Measurements from ENCODE around the gene TTC36. TPM values are rescaled to one million over a fixed set of nuclear protein-coding genes. Genes with fewer than 3 reads are reported as not detected.

TTC36 gene
- total and polyA plus RNA-seq, 10 of the 15 experiments (the other 5 are each of a cell fraction or from before 2014, with no cell fraction given): 0.28 to 0.78 (median 0.59) TPM; not detected in 7

DNA sequence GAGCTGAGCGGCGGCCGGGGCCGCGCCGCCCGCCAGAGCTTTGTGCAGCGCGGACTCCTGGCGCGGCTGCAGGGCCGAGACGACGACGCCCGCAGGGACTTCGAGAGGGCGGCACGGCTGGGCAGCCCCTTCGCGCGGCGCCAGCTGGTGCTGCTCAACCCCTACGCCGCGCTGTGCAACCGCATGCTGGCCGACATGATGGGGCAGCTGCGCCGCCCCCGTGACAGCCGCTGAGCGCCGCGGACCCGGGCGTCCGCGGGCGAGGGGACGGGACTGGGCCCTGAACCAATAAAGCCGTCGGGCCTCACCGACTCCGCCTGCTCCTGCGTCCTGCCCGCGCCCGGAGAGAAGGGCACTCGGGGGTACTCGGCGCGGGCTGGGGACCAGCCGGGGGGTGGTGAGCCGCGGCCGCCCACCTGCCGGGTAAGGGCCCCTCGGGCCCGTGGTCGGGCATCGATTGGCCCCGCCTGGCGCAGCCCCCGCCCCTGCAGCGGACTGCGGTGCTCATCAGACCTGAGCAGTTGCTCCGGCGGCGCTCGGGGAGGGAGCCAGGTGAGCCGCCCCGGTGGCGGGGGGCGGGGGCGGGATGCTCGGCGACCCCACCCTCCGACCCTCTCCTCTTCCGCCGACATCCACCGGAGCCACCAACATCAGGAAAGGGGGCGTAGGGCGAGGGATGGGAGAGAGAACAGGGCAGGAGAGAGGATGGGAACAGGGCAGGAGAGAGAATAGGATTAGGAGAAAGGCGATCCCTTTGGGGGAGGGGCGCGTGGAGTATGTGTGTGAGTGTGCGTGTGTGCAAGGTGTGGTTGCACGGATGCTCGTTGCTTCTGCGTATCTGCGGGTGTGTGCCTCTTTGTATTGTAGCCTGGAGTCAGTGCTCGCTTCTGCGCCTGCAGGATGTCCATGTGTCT lies 3.7 kb downstream of the TTC36 start, which contains the start of gene TMEM25:
Gene TMEM25 (plus strand): TSS at position 510 of the 914 bp plus-strand sequence. CDS start 610 bp downstream, outside the sequence.
- SMC1A ChIA-PET (ENCODE audit: uncharacterized antibody, unreplicated experiment): no interaction called here
- 0 out of 2 replicates have a peak, but pooled peaks cover 3% of the 10 kb centered on the region for H3K4me1 ChIP-seq (ENCODE audit: control insufficient read depth, insufficient read depth, low read length)
- in situ Hi-C loops (cut with MboI): no loop called here
- no peaks in the 10 kb centered on the region; the same call in 1 of the 2 replicates for H4K20me1 ChIP-seq (ENCODE audit: control insufficient read depth, insufficient read depth)
- peak within 1 kb of the TSS; percentile 95 for H3K4me2 ChIP-seq (ENCODE audit: control insufficient read depth, insufficient read depth)
- CTCF ChIA-PET: interaction anchor here (1.6 kb wide), 1 partner anchor 88 kb away, joined by 4 read pairs; no protein-coding TSS in a partner anchor
- no TSS peak for BruUV-seq (replicated peaks)
- DNase-seq (ENCODE audit: low read depth, low spot score): no peak
- 0 out of 4 replicates have a peak, but pooled peaks cover 0 to 3% of the 10 kb centered on the region in 2 experiments for H3K36me3 ChIP-seq (ENCODE audit: control insufficient read depth in 2 of 2, insufficient read depth in 2 of 2, low read length in 1 of 2)
- WGBS (ENCODE audit: insufficient coverage, insufficient replicate concordance, low lambda C conversion rate, missing lambda C conversion rate): under 1% methylated on average over 78 of the region's 94 CpGs
- RAD21 ChIA-PET (ENCODE audit: unreplicated experiment): interaction anchor here (1.2 kb wide), 1 partner anchor 39 kb away, joined by 4 read pairs; no protein-coding TSS in a partner anchor
- POLR2A ChIA-PET: no interaction called here
- H3K4me3 ChIP-seq: peak within 1 kb of the TSS; percentile 86
- no peak within 1 kb of the TSS for H3K27ac ChIP-seq (ENCODE audit: control insufficient read depth, insufficient read depth)
- no peaks in the 10 kb centered on the region for H3K27me3 ChIP-seq (replicated peaks in 1 of 2; ENCODE audit: control insufficient read depth in 2 of 2, insufficient read depth in 2 of 2, low read length in 1 of 2)
- no peak for FAIRE-seq
- H3K9me3 ChIP-seq (replicated peaks; ENCODE audit: control insufficient read depth, insufficient read depth, low read length): no peaks in the 10 kb centered on the region
- ATAC-seq: peak; percentile 92
- peak within 1 kb of the TSS; percentile 92 for H2AFZ ChIP-seq (ENCODE audit: control insufficient read depth, low read depth, low read length)
- intact Hi-C loops (cut with micrococcal nuclease; ENCODE audit: unreplicated experiment): loop anchor here (5.0 kb wide), 1 partner anchor 36 kb away; the partner anchor contains the start of gene IFT46
- no peaks in the 10 kb centered on the region for H3K79me2 ChIP-seq (ENCODE audit: control insufficient read depth, insufficient read depth, low read length)
- H3K9ac ChIP-seq (ENCODE audit: control insufficient read depth, insufficient read depth, low read length): peak within 1 kb of the TSS; percentile 53
- TF ChIP-seq ESRRA (IDR thresholded peaks at IDR 0.05; ENCODE audit: low read length) (no peak), RUNX3 (IDR thresholded peaks at IDR 0.05; ENCODE audit: low read length) (peak; percentile 51), EGR1 (IDR thresholded peaks at IDR 0.05; ENCODE audit: borderline replicate concordance in 1 of 2, low read depth in 2 of 2, low read length in 2 of 2) (peak in 1 of 2 experiments; percentile 83; a peak in 2 of 3 replicates), PAX5 (IDR thresholded peaks at IDR 0.05; ENCODE audit: borderline replicate concordance, low read depth, low read length) (peak; percentile 7; the same call in 1 of the 2 replicates), RAD21 (IDR thresholded peaks at IDR 0.05; ENCODE audit: insufficient read depth, low read depth, low read length) (no peak), CBX5 (IDR thresholded peaks at IDR 0.05; ENCODE audit: low read depth) (no peak), PML (IDR thresholded peaks at IDR 0.05; ENCODE audit: low read length) (no peak), NFXL1 (IDR thresholded peaks at IDR 0.05; ENCODE audit: borderline replicate concordance) (no peak), CBFB (IDR thresholded peaks at IDR 0.05; ENCODE audit: low read depth) (0 out of 2 replicates have a peak, but pooled peaks have one; percentile 15), CREM (IDR thresholded peaks at IDR 0.05; ENCODE audit: low read depth) (no peak), SMC3 (IDR thresholded peaks at IDR 0.05; ENCODE audit: borderline replicate concordance, low read length) (no peak), MYC (IDR thresholded peaks at IDR 0.05; ENCODE audit: insufficient read depth, insufficient read length, insufficient replicate concordance, low read length, severe bottlenecking) (peak; percentile 77), KLF5 (IDR thresholded peaks at IDR 0.05; ENCODE audit: partially characterized antibody) (no peak), KAT2A (conservative IDR thresholded peaks at IDR 0.05; ENCODE audit: control insufficient read depth, low read depth, low read length) (no peak), MEF2B (IDR thresholded peaks at IDR 0.05; ENCODE audit: partially characterized antibody, poor library complexity, severe bottlenecking) (peak; percentile 48), SRF (IDR thresholded peaks at IDR 0.05; ENCODE audit: low read depth in 2 of 2, low read length in 2 of 2) (peak; percentile 85 to 98)
- TF ChIP-seq, protein P1, sequence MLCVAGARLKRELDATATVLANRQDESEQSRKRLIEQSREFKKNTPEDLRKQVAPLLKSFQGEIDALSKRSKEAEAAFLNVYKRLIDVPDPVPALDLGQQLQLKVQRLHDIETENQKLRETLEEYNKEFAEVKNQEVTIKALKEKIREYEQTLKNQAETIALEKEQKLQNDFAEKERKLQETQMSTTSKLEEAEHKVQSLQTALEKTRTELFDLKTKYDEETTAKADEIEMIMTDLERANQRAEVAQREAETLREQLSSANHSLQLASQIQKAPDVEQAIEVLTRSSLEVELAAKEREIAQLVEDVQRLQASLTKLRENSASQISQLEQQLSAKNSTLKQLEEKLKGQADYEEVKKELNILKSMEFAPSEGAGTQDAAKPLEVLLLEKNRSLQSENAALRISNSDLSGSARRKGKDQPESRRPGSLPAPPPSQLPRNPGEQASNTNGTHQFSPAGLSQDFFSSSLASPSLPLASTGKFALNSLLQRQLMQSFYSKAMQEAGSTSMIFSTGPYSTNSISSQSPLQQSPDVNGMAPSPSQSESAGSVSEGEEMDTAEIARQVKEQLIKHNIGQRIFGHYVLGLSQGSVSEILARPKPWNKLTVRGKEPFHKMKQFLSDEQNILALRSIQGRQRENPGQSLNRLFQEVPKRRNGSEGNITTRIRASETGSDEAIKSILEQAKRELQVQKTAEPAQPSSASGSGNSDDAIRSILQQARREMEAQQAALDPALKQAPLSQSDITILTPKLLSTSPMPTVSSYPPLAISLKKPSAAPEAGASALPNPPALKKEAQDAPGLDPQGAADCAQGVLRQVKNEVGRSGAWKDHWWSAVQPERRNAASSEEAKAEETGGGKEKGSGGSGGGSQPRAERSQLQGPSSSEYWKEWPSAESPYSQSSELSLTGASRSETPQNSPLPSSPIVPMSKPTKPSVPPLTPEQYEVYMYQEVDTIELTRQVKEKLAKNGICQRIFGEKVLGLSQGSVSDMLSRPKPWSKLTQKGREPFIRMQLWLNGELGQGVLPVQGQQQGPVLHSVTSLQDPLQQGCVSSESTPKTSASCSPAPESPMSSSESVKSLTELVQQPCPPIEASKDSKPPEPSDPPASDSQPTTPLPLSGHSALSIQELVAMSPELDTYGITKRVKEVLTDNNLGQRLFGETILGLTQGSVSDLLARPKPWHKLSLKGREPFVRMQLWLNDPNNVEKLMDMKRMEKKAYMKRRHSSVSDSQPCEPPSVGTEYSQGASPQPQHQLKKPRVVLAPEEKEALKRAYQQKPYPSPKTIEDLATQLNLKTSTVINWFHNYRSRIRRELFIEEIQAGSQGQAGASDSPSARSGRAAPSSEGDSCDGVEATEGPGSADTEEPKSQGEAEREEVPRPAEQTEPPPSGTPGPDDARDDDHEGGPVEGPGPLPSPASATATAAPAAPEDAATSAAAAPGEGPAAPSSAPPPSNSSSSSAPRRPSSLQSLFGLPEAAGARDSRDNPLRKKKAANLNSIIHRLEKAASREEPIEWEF (IDR thresholded peaks at IDR 0.05; ENCODE audit: insufficient replicate concordance, low read depth, low read length): peak; percentile 77

All from GM12878 (cell line).